ENCODE data around the gene C3orf49. TPM values are rescaled to one million over a fixed set of nuclear protein-coding genes. Genes with fewer than 3 reads are reported as not detected.

C3orf49 gene
- total RNA-seq, 2 donors from 2014 or later = not detected

DNA sequence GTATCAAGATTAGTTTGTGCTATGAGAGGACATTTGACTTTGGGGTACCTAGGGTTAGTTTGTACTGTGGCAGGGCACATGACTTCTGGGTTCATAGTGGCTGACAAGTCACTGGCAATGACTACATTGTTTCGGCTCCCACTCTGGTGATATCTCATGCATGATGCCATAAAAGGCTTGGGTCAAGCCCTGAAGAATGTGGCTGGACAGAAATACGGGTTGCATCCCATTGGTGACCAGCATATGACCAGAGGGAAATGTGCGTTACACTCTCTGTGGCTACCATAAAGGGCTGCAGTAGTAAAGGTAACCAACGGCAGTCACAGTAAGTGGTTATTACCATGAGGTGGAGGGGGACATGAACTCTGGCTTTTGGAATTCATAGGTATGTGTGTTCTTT, 26.1 kb downstream of the C3orf49 start:
- Histone ChIP-seq H3K36me3 (no peaks in the 10 kb centered on the region), H3K4me1 (replicated peaks) (no peaks in the 10 kb centered on the region), H3K9me3 (no peaks in the 10 kb centered on the region), H3K27ac (no peak overlapping the region), H3K27me3 (replicated peaks; ENCODE audit: insufficient read depth) (no peaks in the 10 kb centered on the region), H3K4me3 (no peak overlapping the region)
- WGBS = 94% methylated on average over 4 of the region's 4 CpGs
- no peak for DNase-seq (ENCODE audit: low spot score)
- TF ChIP-seq POLR2A (IDR thresholded peaks at IDR 0.05) (no peak), POLR2AphosphoS5 (IDR thresholded peaks at IDR 0.05) (no peak)
- TF ChIP-seq, protein P1, sequence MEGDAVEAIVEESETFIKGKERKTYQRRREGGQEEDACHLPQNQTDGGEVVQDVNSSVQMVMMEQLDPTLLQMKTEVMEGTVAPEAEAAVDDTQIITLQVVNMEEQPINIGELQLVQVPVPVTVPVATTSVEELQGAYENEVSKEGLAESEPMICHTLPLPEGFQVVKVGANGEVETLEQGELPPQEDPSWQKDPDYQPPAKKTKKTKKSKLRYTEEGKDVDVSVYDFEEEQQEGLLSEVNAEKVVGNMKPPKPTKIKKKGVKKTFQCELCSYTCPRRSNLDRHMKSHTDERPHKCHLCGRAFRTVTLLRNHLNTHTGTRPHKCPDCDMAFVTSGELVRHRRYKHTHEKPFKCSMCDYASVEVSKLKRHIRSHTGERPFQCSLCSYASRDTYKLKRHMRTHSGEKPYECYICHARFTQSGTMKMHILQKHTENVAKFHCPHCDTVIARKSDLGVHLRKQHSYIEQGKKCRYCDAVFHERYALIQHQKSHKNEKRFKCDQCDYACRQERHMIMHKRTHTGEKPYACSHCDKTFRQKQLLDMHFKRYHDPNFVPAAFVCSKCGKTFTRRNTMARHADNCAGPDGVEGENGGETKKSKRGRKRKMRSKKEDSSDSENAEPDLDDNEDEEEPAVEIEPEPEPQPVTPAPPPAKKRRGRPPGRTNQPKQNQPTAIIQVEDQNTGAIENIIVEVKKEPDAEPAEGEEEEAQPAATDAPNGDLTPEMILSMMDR (IDR thresholded peaks at IDR 0.05) = no peak
- intact Hi-C loops (cut with DNase I) = no loop called here

DNA sequence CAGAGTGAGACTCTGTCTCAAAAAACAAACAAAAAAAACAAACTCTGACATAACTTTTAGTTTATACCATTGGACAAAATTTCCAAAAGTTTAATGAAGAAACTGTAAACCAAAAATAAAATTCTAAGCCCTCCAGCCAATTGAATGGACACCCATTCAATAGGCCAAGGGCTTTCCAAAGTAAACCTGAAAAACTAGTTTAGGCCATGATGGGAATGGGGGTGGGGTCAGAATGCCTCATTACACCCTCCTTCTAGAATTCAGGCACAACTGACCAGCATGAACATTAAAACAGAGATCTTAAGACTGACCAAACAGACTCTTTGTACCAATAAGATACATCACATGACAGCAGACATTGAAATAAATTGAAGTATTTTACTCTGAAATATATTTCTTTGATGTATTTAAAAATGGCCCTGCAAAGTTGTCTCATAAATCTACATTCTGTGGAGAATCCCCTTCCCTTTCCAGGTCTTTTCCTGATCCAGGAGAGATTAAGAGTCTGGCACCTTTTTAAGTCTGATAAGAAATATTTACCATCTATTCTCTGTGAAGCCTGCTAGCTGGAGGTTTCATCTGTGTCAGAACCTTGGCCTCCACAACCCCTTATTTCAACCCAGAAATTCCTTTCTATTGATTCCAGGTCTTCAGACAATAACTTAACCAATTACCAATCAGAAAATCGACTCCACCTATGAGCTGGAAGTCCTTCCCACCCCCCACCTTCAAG, 28.8 kb downstream of the C3orf49 start:
- no peaks in the 10 kb centered on the region for H3K27me3 ChIP-seq (replicated peaks; ENCODE audit: insufficient read depth)
- H3K9me3 ChIP-seq = no peaks in the 10 kb centered on the region
- no peaks in the 10 kb centered on the region for H3K4me1 ChIP-seq (replicated peaks)
- no peak overlapping the region for H3K27ac ChIP-seq
- TF ChIP-seq POLR2A (IDR thresholded peaks at IDR 0.05) (no peak), POLR2AphosphoS5 (IDR thresholded peaks at IDR 0.05) (no peak)
- TF ChIP-seq, protein P1 (IDR thresholded peaks at IDR 0.05) = no peak
- WGBS = 34% methylated on average over 1 of the region's 1 CpG
- no peak overlapping the region for H3K4me3 ChIP-seq
- DNase-seq (ENCODE audit: low spot score) = no peak
- no peaks in the 10 kb centered on the region for H3K36me3 ChIP-seq
- intact Hi-C loops (cut with DNase I) = no loop called here

DNA sequence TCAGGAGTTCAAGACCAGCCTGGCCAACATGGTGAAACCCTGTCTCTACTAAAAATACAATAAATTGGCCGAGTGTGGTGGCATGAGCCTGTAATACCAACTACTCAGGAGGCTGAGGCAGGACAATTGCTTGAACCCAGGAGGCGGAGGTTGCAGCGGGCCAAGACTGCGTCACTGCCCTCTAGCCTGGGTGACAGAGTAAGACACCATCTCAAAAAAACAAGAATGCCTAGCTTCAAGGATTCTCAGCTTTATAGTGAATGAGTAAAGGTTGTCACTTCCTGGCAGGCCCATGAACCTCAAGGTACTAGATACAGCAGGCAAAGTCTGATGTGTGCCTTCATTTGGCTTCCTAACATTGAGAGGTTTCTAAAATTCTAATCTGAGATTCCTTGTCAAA, 30.1 kb downstream of the C3orf49 start:
- Histone ChIP-seq H3K9me3 (no peaks in the 10 kb centered on the region), H3K4me1 (replicated peaks) (no peaks in the 10 kb centered on the region), H3K27me3 (replicated peaks; ENCODE audit: insufficient read depth) (no peaks in the 10 kb centered on the region), H3K27ac (no peak overlapping the region), H3K4me3 (no peak overlapping the region), H3K36me3 (no peaks in the 10 kb centered on the region)
- TF ChIP-seq POLR2AphosphoS5 (IDR thresholded peaks at IDR 0.05) (no peak), POLR2A (IDR thresholded peaks at IDR 0.05) (no peak)
- TF ChIP-seq, protein P1 (IDR thresholded peaks at IDR 0.05) = no peak
- WGBS = 95% methylated on average over 4 of the region's 4 CpGs
- DNase-seq (ENCODE audit: low spot score) = no peak
- intact Hi-C loops (cut with DNase I) = no loop called here

DNA sequence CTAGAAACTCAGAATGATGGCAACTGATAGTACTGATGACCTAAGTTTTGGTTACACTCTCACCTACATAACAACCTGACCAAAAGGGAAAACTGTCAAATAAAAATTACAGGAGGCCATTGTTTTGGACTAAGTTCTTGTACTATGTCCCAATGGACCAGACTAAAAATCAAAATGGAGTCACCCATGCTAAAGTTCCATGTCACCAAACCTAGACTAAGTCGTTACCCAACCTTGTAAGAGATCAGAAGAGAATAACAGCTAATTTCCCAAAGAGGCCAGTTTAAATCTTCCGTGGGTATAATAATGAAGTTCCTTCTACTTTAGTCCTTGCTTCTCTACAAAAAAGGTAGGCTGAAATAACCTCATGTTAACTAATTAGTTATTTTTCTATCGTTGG, 32.2 kb downstream of the C3orf49 start:
- no peaks in the 10 kb centered on the region for H3K36me3 ChIP-seq
- no peak overlapping the region for H3K4me3 ChIP-seq
- H3K27ac ChIP-seq = no peak overlapping the region
- no peaks in the 10 kb centered on the region for H3K9me3 ChIP-seq
- WGBS = 96% methylated on average over 3 of the region's 3 CpGs
- intact Hi-C loops (cut with DNase I) = no loop called here
- no peaks in the 10 kb centered on the region for H3K4me1 ChIP-seq (replicated peaks)
- TF ChIP-seq POLR2A (IDR thresholded peaks at IDR 0.05) (no peak), POLR2AphosphoS5 (IDR thresholded peaks at IDR 0.05) (no peak)
- TF ChIP-seq, protein P1 (IDR thresholded peaks at IDR 0.05) = no peak
- DNase-seq (ENCODE audit: low spot score) = no peak
- no peaks in the 10 kb centered on the region for H3K27me3 ChIP-seq (replicated peaks; ENCODE audit: insufficient read depth)

DNA sequence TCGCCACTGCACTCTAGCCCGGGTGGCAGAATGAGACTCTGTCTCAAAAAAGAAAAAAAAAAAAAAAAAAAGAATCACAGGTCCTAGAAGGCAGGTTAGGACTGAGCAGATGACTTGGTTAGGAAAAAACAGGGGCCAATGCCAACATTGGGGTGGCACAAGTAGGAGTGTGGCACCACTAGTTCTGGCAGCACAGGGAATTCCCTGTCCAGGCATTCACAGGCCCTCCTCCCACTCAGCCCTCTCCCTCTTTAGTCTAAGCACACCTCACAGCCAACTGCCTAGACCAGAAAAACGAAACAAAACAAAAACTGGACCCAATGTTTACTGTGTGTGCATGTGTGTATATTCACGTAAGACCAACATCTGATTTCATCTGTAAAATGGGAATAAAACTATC, 34.0 kb downstream of the C3orf49 start:
- H3K9me3 ChIP-seq = no peaks in the 10 kb centered on the region
- intact Hi-C loops (cut with DNase I) = no loop called here
- no peaks in the 10 kb centered on the region for H3K27me3 ChIP-seq (replicated peaks; ENCODE audit: insufficient read depth)
- no peak for TF ChIP-seq POLR2AphosphoS5 (IDR thresholded peaks at IDR 0.05)
- TF ChIP-seq, protein P1 (IDR thresholded peaks at IDR 0.05) = no peak
- no peak for TF ChIP-seq POLR2A (IDR thresholded peaks at IDR 0.05)
- WGBS = 83% methylated on average over 4 of the region's 4 CpGs
- no peak overlapping the region for H3K27ac ChIP-seq
- no peak overlapping the region for H3K4me3 ChIP-seq
- H3K36me3 ChIP-seq = no peaks in the 10 kb centered on the region
- H3K4me1 ChIP-seq (replicated peaks) = no peaks in the 10 kb centered on the region
- DNase-seq (ENCODE audit: low spot score) = no peak
